GM23338 (cell line): ENCODE results near the gene PDHX. TPM values are rescaled to one million over a fixed set of nuclear protein-coding genes. Genes with fewer than 3 reads are reported as not detected.

Experiments used
- ATAC-seq: fragments of 200-7000 bp; cut with Tn5 transposase; 3 replicates; pipeline ENCODE4 v1.9.1; 2020
- DNase-seq: peaks from one replicate; pipeline ENCODE4 v3.0.0-alpha.2; 2015; ENCODE audit warnings: low spot score
- H2AFZ ChIP-seq: fragments of 200-600 bp; sonication (generic); 2 replicates; pipeline ENCODE4 v1.8.0; 2016; ENCODE audit warnings: antibody characterized with exemption, mild to moderate bottlenecking, moderate library complexity
- H3F3A ChIP-seq: fragments of 200-600 bp; sonication (generic); replicated peaks from 2 replicates; pipeline ENCODE4 v1.8.0; 2017; ENCODE audit warnings: antibody characterized with exemption, mixed run types, low read depth
- H3K27ac ChIP-seq: fragments of 200-600 bp; sonication (generic); 2 replicates; pipeline ENCODE4 v1.6.1; 2016; ENCODE audit warnings: low read depth
- H3K27me3 ChIP-seq: fragments of 200-600 bp; sonication (generic); 2 replicates; pipeline ENCODE4 v1.8.0; 2016; ENCODE audit warnings: mild to moderate bottlenecking, mixed run types, moderate library complexity; ENCODE audit not compliant: insufficient read depth
- H3K36me3 ChIP-seq: fragments of 200-600 bp; sonication (generic); 2 replicates; pipeline ENCODE4 v1.8.0; 2016; ENCODE audit warnings: mild to moderate bottlenecking; ENCODE audit not compliant: insufficient read depth
- H3K4me1 ChIP-seq: fragments of 200-600 bp; sonication (generic); 2 replicates; pipeline ENCODE4 v1.8.0; 2016; ENCODE audit warnings: mild to moderate bottlenecking, moderate library complexity; ENCODE audit not compliant: insufficient read depth
- H3K4me2 ChIP-seq: fragments of 200-600 bp; sonication (generic); 2 replicates; pipeline ENCODE4 v1.7.1; 2017; ENCODE audit warnings: mixed run types
- H3K4me3 ChIP-seq: fragments of 200-600 bp; sonication (generic); 2 replicates; pipeline ENCODE4 v1.6.1; 2016; ENCODE audit warnings: mixed run types
- H3K79me2 ChIP-seq: fragments of 200-600 bp; sonication (generic); replicated peaks from 2 replicates; pipeline ENCODE4 v1.8.0; 2017; ENCODE audit warnings: mild to moderate bottlenecking; ENCODE audit not compliant: insufficient read depth
- H3K9me2 ChIP-seq: fragments of 200-600 bp; sonication (generic); 2 replicates; pipeline ENCODE4 v1.8.0; 2017; ENCODE audit not compliant: insufficient read depth
- H4K20me1 ChIP-seq: fragments of 200-600 bp; sonication (generic); replicated peaks from 2 replicates; pipeline ENCODE4 v1.8.0; 2017; ENCODE audit warnings: mild to moderate bottlenecking; ENCODE audit not compliant: insufficient read depth
- H3K27ac Mint-ChIP-seq: 2 replicates; pipeline ENCODE4 v1.8.0; 2020; ENCODE audit warnings: inconsistent platforms, mild to moderate bottlenecking, moderate library complexity, mixed read lengths
- H3K27me3 Mint-ChIP-seq: 3 replicates; pipeline ENCODE4 v1.8.0; 2022; ENCODE audit warnings: low read depth, mild to moderate bottlenecking, moderate library complexity, mixed read lengths, inconsistent platforms; ENCODE audit not compliant: insufficient read depth, poor library complexity
- H3K36me3 Mint-ChIP-seq: 3 replicates; pipeline ENCODE4 v1.8.0; 2021; ENCODE audit warnings: low read depth, mild to moderate bottlenecking, inconsistent platforms, moderate library complexity, mixed read lengths
- H3K4me1 Mint-ChIP-seq: 3 replicates; pipeline ENCODE4 v1.8.0; 2020; ENCODE audit warnings: mild to moderate bottlenecking, inconsistent platforms, mixed read lengths
- H3K4me3 Mint-ChIP-seq: 3 replicates; pipeline ENCODE4 v1.8.0; 2021; ENCODE audit warnings: moderate library complexity, mild to moderate bottlenecking, inconsistent platforms, mixed read lengths
- H3K9me3 Mint-ChIP-seq: 3 replicates; pipeline ENCODE4 v1.8.0; 2020; ENCODE audit warnings: moderate library complexity, mild to moderate bottlenecking, inconsistent platforms, mixed read lengths
- EZH2 ChIP-seq: fragments of 200-600 bp; sonication (generic); IDR thresholded peaks from one replicate; pipeline ENCODE4 v1.8.0; 2017; ENCODE audit warnings: antibody characterized with exemption, mild to moderate bottlenecking, low read depth; ENCODE audit not compliant: unreplicated experiment
- JUNB ChIP-seq: IDR thresholded peaks from one replicate; pipeline ENCODE4 v1.6.1; 2016; ENCODE audit warnings: antibody characterized with exemption; ENCODE audit not compliant: unreplicated experiment
- NANOG ChIP-seq: IDR thresholded peaks from 2 replicates; pipeline ENCODE4 v1.6.1; 2016; ENCODE audit warnings: antibody characterized with exemption, borderline replicate concordance
- ZNF331 ChIP-seq: fragments of 250-450 bp; sonication (Bioruptor Pico); IDR thresholded peaks from 2 replicates; pipeline ENCODE4 v1.5.0; 2020; ENCODE audit warnings: low read depth, mild to moderate bottlenecking, moderate library complexity
- polyA plus RNA-seq: library from polyadenylated mRNA; unstranded; fragments of >200 nt; fragmentation: Nextera tagmentation; extraction: Ambion mirVana; gene quantifications from 2 replicates; pipeline ENCODE4 v1.2.1, GENCODE V29; 2016
- total RNA-seq: library from RNA; depleted of rRNA; stranded (reverse); fragments of >200 nt; shearing (Covaris generic); gene quantifications from 2 replicates; pipeline ENCODE4 v1.2.3, GENCODE V29; 2014
- TF ChIP-seq, protein P1 (sequence below): fragments of 250-450 bp; sonication (Bioruptor Pico); IDR thresholded peaks from 2 replicates; pipeline ENCODE4 v1.5.0; 2020; ENCODE audit warnings: mild to moderate bottlenecking, moderate library complexity
- TF ChIP-seq, protein P2 (sequence below): IDR thresholded peaks from one replicate; pipeline ENCODE4 v1.6.1; 2018; ENCODE audit warnings: antibody characterized with exemption; ENCODE audit not compliant: unreplicated experiment
- TF ChIP-seq, protein P3 (sequence below), 2 experiments: fragments of 200-600 bp in 1 of 2; sonication (generic) in 1 of 2; conservative IDR thresholded peaks; 2 replicates each; pipeline versions ENCODE4 v1.5.1 to v1.6.1; 2016 to 2017; ENCODE audit warnings: antibody characterized with exemption in 2 of 2, low read depth in 2 of 2, mild to moderate bottlenecking in 2 of 2, moderate library complexity in 1 of 2

The PDHX gene
- total and polyA plus RNA-seq, 2 experiments from 2014 or later, result 36.9 to 40.2 TPM

DNA sequence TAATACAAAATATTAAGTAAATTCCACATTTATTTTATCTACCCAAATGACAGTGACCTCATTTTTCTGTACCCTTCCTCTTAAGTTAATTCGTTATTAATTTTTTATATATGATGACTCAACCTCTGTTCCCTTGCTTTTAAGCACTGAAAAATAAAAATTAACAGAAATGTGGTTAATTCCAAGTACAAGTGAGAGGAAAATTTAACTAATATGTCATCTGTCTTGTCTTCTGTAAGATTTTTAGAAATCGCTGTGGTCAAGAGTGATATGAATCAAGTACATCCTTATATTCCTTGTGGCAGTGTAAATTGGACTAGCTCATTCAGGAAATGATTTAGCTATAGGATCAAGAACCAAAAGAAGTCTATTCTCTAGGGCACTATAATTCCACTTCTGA lies 74.5 kb downstream of the PDHX start:
- peaks cover 2% of the 10 kb centered on the region; the same call in 1 of the 3 replicates for H3K36me3 Mint-ChIP-seq
- no peaks in the 10 kb centered on the region for H3K4me1 Mint-ChIP-seq
- Histone ChIP-seq H3K9me2 (no peaks in the 10 kb centered on the region), H3K4me3 (no peak overlapping the region), H4K20me1 (no peaks in the 10 kb centered on the region), H2AFZ (no peak overlapping the region), H3K36me3 (no peaks in the 10 kb centered on the region), H3K4me1 (no peaks in the 10 kb centered on the region), H3K4me2 (no peak overlapping the region), H3F3A (no peaks in the 10 kb centered on the region), H3K79me2 (no peaks in the 10 kb centered on the region), H3K27ac (no peak overlapping the region), H3K27me3 (no peaks in the 10 kb centered on the region)
- H3K4me3 Mint-ChIP-seq, result no peak overlapping the region
- no peaks in the 10 kb centered on the region for H3K27me3 Mint-ChIP-seq
- no peak overlapping the region for H3K27ac Mint-ChIP-seq
- no peak for ATAC-seq
- DNase-seq, result no peak
- no peaks in the 10 kb centered on the region for H3K9me3 Mint-ChIP-seq
- TF ChIP-seq, protein P1, sequence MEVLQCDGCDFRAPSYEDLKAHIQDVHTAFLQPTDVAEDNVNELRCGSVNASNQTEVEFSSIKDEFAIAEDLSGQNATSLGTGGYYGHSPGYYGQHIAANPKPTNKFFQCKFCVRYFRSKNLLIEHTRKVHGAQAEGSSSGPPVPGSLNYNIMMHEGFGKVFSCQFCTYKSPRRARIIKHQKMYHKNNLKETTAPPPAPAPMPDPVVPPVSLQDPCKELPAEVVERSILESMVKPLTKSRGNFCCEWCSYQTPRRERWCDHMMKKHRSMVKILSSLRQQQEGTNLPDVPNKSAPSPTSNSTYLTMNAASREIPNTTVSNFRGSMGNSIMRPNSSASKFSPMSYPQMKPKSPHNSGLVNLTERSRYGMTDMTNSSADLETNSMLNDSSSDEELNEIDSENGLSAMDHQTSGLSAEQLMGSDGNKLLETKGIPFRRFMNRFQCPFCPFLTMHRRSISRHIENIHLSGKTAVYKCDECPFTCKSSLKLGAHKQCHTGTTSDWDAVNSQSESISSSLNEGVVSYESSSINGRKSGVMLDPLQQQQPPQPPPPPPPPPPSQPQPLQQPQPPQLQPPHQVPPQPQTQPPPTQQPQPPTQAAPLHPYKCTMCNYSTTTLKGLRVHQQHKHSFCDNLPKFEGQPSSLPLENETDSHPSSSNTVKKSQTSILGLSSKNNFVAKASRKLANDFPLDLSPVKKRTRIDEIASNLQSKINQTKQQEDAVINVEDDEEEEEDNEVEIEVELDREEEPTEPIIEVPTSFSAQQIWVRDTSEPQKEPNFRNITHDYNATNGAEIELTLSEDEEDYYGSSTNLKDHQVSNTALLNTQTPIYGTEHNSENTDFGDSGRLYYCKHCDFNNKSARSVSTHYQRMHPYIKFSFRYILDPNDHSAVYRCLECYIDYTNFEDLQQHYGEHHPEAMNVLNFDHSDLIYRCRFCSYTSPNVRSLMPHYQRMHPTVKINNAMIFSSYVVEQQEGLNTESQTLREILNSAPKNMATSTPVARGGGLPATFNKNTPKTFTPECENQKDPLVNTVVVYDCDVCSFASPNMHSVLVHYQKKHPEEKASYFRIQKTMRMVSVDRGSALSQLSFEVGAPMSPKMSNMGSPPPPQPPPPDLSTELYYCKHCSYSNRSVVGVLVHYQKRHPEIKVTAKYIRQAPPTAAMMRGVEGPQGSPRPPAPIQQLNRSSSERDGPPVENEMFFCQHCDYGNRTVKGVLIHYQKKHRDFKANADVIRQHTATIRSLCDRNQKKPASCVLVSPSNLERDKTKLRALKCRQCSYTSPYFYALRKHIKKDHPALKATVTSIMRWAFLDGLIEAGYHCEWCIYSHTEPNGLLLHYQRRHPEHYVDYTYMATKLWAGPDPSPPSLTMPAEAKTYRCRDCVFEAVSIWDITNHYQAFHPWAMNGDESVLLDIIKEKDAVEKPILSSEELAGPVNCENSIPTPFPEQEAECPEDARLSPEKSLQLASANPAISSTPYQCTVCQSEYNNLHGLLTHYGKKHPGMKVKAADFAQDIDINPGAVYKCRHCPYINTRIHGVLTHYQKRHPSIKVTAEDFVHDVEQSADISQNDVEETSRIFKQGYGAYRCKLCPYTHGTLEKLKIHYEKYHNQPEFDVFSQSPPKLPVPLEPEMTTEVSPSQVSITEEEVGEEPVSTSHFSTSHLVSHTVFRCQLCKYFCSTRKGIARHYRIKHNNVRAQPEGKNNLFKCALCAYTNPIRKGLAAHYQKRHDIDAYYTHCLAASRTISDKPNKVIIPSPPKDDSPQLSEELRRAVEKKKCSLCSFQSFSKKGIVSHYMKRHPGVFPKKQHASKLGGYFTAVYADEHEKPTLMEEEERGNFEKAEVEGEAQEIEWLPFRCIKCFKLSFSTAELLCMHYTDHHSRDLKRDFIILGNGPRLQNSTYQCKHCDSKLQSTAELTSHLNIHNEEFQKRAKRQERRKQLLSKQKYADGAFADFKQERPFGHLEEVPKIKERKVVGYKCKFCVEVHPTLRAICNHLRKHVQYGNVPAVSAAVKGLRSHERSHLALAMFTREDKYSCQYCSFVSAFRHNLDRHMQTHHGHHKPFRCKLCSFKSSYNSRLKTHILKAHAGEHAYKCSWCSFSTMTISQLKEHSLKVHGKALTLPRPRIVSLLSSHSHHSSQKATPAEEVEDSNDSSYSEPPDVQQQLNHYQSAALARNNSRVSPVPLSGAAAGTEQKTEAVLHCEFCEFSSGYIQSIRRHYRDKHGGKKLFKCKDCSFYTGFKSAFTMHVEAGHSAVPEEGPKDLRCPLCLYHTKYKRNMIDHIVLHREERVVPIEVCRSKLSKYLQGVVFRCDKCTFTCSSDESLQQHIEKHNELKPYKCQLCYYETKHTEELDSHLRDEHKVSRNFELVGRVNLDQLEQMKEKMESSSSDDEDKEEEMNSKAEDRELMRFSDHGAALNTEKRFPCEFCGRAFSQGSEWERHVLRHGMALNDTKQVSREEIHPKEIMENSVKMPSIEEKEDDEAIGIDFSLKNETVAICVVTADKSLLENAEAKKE (CRISPR knock-in tag), result no peak
- TF ChIP-seq, protein P2, sequence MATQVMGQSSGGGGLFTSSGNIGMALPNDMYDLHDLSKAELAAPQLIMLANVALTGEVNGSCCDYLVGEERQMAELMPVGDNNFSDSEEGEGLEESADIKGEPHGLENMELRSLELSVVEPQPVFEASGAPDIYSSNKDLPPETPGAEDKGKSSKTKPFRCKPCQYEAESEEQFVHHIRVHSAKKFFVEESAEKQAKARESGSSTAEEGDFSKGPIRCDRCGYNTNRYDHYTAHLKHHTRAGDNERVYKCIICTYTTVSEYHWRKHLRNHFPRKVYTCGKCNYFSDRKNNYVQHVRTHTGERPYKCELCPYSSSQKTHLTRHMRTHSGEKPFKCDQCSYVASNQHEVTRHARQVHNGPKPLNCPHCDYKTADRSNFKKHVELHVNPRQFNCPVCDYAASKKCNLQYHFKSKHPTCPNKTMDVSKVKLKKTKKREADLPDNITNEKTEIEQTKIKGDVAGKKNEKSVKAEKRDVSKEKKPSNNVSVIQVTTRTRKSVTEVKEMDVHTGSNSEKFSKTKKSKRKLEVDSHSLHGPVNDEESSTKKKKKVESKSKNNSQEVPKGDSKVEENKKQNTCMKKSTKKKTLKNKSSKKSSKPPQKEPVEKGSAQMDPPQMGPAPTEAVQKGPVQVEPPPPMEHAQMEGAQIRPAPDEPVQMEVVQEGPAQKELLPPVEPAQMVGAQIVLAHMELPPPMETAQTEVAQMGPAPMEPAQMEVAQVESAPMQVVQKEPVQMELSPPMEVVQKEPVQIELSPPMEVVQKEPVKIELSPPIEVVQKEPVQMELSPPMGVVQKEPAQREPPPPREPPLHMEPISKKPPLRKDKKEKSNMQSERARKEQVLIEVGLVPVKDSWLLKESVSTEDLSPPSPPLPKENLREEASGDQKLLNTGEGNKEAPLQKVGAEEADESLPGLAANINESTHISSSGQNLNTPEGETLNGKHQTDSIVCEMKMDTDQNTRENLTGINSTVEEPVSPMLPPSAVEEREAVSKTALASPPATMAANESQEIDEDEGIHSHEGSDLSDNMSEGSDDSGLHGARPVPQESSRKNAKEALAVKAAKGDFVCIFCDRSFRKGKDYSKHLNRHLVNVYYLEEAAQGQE, result no peak
- TF ChIP-seq JUNB (no peak), ZNF331 (CRISPR knock-in tag) (no peak), NANOG (no peak), EZH2 (no peak)
- TF ChIP-seq, protein P3, sequence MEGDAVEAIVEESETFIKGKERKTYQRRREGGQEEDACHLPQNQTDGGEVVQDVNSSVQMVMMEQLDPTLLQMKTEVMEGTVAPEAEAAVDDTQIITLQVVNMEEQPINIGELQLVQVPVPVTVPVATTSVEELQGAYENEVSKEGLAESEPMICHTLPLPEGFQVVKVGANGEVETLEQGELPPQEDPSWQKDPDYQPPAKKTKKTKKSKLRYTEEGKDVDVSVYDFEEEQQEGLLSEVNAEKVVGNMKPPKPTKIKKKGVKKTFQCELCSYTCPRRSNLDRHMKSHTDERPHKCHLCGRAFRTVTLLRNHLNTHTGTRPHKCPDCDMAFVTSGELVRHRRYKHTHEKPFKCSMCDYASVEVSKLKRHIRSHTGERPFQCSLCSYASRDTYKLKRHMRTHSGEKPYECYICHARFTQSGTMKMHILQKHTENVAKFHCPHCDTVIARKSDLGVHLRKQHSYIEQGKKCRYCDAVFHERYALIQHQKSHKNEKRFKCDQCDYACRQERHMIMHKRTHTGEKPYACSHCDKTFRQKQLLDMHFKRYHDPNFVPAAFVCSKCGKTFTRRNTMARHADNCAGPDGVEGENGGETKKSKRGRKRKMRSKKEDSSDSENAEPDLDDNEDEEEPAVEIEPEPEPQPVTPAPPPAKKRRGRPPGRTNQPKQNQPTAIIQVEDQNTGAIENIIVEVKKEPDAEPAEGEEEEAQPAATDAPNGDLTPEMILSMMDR (conservative IDR thresholded peaks at IDR 0.05; ENCODE audit: low read depth in 2 of 2), result no peak
